Left lung (tissue), 10 donors: ENCODE data around the gene DACT2. TPM values are rescaled to one million over a fixed set of nuclear protein-coding genes. Genes with fewer than 3 reads are reported as not detected.

Experiments
- ATAC-seq: fragments of 200-7000 bp; cut with Tn5 transposase; one replicate; pipeline ENCODE4 v1.9.1; 2020; ENCODE audit warnings: moderate library complexity
- DNase-seq, 4 donors: peaks; one replicate each; pipeline ENCODE4 v3.0.0-alpha.2; 2013 to 2020
- H3K27ac ChIP-seq, 2 donors: fragments of 200-600 bp; sonication (generic) in 1 of 2; one replicate each; pipeline versions ENCODE4 v1.5.0 to v1.8.0; 2020 to 2021
- H3K27me3 ChIP-seq, 2 donors: fragments of 200-600 bp; sonication (generic) in 1 of 2; one replicate each; pipeline versions ENCODE4 v1.5.0 to v1.8.0; 2020 to 2021
- H3K36me3 ChIP-seq, 2 donors: fragments of 200-600 bp; sonication (generic) in 1 of 2; one replicate each; pipeline versions ENCODE4 v1.5.0 to v1.8.0; 2020 to 2021
- H3K4me1 ChIP-seq, 2 donors: fragments of 200-600 bp; one replicate each; pipeline ENCODE4 v1.8.0; 2021
- H3K4me3 ChIP-seq, 2 donors: fragments of 200-600 bp; sonication (generic) in 1 of 2; one replicate each; pipeline versions ENCODE4 v1.5.0 to v1.8.0; 2020 to 2021; ENCODE audit warnings: mild to moderate bottlenecking in 1 of 2
- H3K9me3 ChIP-seq, 2 donors: fragments of 200-600 bp; sonication (generic) in 1 of 2; one replicate each; pipeline versions ENCODE4 v1.5.0 to v1.8.0; 2020 to 2021
- CTCF ChIP-seq, 2 donors: fragments of 200-600 bp; sonication (generic) in 1 of 2; IDR thresholded peaks; one replicate each; pipeline versions ENCODE4 v1.5.0 to v1.8.0; 2021; ENCODE audit warnings: antibody characterized with exemption in 2 of 2
- intact Hi-C, 2 donors: fragments of 100-400 bp; cut with DNase I; formaldehyde crosslinking; loops; one replicate each; pipeline versions ENCODE4 v1.11.2 to v1.14.2; 2022
- polyA plus RNA-seq, 6 donors: library from polyadenylated mRNA; unstranded; fragments of 120-200 nt; gene quantifications; one replicate each; pipeline ENCODE4 v1.2.1, GENCODE V29; 2013; ENCODE audit not compliant: insufficient read length in 6 of 6
- total RNA-seq, 2 donors: library from RNA; stranded (reverse); fragmentation: NEBNext Ultra II Directional; extraction: Animal tissue kit (Norgen Biotek cat#: 25700); gene quantifications; one replicate each; pipeline ENCODE4 v1.2.1, GENCODE V29; 2021
- donor health status: DM: no; HTN: yes; CAD: no.
- donor health status: DM: no; HTN: no; CAD: no.

DACT2 gene
- total and polyA plus RNA-seq, 8 donors: 1.4 to 50.1 (median 38.7) TPM

DNA sequence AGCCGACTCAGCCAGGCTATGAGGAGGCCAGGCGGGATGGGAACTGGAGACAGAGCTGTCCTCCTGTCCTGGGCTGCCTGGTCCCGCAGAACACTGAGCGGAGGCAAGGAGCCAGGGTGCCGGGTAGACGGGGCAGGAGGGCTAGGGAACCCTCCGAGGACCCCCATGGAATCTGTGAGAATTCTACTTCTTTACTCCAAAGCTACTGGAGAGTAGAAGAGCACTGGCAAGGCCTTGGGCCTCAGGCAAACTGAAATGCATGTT lies 14.9 kb downstream of the DACT2 start:
- H3K27me3 ChIP-seq: no peaks in the 10 kb centered on the region
- DNase-seq (no peak), ATAC-seq (no peak)
- no peak overlapping the region for H3K4me3 ChIP-seq
- intact Hi-C loops: no loop called here
- H3K9me3 ChIP-seq: no peaks in the 10 kb centered on the region
- no peak for TF ChIP-seq CTCF (IDR thresholded peaks at IDR 0.05)
- H3K36me3 ChIP-seq: no peaks in the 10 kb centered on the region
- peaks cover 0 to 3% of the 10 kb centered on the region in 2 donors for H3K4me1 ChIP-seq
- H3K27ac ChIP-seq: no peak overlapping the region

- TF ChIP-seq CTCF (IDR thresholded peaks at IDR 0.05): no peak
- intact Hi-C loops: no loop called here
- no peaks in the 10 kb centered on the region for H3K36me3 ChIP-seq
Measured at GRCh38 chr6:168303982-168304751, 15.4 kb downstream of the DACT2 start.

DNA sequence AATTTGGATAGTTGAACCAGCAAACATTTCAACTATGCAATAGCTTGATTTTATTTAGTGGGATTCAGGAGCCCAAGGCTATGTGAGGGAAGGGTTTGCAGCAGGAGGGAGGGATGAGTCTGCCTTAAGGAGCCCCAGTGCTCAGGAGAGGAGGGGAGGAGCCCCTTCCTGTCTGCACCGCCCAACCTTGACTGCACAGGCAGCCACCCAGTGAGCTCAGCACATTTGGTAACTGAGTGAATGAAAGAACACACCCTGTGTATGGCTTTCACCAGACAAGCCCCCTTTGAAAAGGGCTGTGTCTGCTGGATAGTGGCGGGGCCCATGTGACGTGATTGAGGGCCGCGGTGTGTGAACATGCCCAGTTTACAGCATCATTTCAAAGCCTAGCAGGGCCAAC lies 17.0 kb downstream of the DACT2 start:
- Histone ChIP-seq H3K9me3 (no peaks in the 10 kb centered on the region), H3K27ac (no peak overlapping the region), H3K27me3 (no peaks in the 10 kb centered on the region), H3K4me3 (no peak overlapping the region), H3K4me1 (peaks cover 0 to 3% of the 10 kb centered on the region in 2 donors), H3K36me3 (no peaks in the 10 kb centered on the region)
- DNase-seq (no peak), ATAC-seq (no peak)
- TF ChIP-seq CTCF (IDR thresholded peaks at IDR 0.05): no peak
- intact Hi-C loops: no loop called here

More at GRCh38 chr6:168303982-168304751, 15.4 kb downstream of the DACT2 start:
- no peak for DNase-seq
- no peak for ATAC-seq
- Histone ChIP-seq H3K9me3 (no peaks in the 10 kb centered on the region), H3K27ac (no peak overlapping the region), H3K4me1 (peaks cover 0 to 3% of the 10 kb centered on the region in 2 donors), H3K4me3 (no peak overlapping the region), H3K27me3 (no peaks in the 10 kb centered on the region)

GRCh38 chr6:168301648-168302398 lies 17.8 kb downstream of the DACT2 start:
- H3K27ac ChIP-seq: no peak overlapping the region
- intact Hi-C loops: no loop called here
- peaks cover 0 to 3% of the 10 kb centered on the region in 2 donors for H3K4me1 ChIP-seq
- ATAC-seq: no peak
- H3K27me3 ChIP-seq: no peaks in the 10 kb centered on the region
- H3K36me3 ChIP-seq: no peaks in the 10 kb centered on the region
- DNase-seq: no peak
- H3K9me3 ChIP-seq: no peaks in the 10 kb centered on the region
- H3K4me3 ChIP-seq: no peak overlapping the region
- TF ChIP-seq CTCF (IDR thresholded peaks at IDR 0.05): no peak

DNA sequence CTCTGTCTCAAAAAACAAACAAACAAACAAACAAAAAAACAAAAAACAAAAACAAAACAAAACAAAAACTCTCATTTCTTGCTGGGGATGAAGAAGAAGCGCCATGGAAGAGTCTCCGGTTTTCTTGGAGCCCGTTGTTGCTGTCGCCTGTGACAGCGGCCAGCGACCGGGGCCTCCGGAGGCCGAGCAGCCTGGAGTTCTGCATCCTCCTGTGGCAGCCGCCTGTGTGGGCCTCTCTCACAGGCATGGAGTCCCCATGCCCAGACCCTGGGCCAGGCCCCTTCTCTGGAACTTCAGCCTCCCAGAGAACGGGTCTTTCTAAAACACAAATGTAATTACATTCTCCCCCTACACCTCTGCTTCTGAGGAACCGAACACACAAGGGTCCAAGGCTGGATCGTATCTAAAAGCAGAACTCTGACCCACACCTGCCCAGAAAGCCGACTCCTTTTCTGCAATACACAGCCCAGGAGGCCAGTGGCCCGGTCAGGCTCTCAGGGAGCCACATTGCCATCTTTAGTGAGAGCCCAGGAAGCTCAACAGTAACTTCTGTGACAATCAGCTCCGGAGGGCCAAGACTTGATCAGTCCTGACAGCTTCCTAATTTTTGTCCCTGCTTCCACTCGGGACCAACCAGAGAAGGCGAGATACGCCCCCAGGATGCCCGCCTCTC lies 18.5 kb downstream of the DACT2 start:
- ATAC-seq (no peak), DNase-seq (no peak)
- Histone ChIP-seq H3K4me3 (no peak overlapping the region), H3K27ac (no peak overlapping the region), H3K9me3 (no peaks in the 10 kb centered on the region), H3K4me1 (peaks cover 0 to 3% of the 10 kb centered on the region in 2 donors), H3K27me3 (no peaks in the 10 kb centered on the region), H3K36me3 (no peaks in the 10 kb centered on the region)
- TF ChIP-seq CTCF (IDR thresholded peaks at IDR 0.05): no peak
- intact Hi-C loops: no loop called here
